Measurements from ENCODE around the gene PDK2. TPM values are rescaled to one million over a fixed set of nuclear protein-coding genes. Genes with fewer than 3 reads are reported as not detected.
A peak's percentile ranks its signal among the peaks of the same experiment; 100 is the strongest.

PDK2 gene
- total and polyA plus RNA-seq, 2 of the 4 experiments (the other 2 are of a cell fraction) = 26.7 to 104 TPM

DNA sequence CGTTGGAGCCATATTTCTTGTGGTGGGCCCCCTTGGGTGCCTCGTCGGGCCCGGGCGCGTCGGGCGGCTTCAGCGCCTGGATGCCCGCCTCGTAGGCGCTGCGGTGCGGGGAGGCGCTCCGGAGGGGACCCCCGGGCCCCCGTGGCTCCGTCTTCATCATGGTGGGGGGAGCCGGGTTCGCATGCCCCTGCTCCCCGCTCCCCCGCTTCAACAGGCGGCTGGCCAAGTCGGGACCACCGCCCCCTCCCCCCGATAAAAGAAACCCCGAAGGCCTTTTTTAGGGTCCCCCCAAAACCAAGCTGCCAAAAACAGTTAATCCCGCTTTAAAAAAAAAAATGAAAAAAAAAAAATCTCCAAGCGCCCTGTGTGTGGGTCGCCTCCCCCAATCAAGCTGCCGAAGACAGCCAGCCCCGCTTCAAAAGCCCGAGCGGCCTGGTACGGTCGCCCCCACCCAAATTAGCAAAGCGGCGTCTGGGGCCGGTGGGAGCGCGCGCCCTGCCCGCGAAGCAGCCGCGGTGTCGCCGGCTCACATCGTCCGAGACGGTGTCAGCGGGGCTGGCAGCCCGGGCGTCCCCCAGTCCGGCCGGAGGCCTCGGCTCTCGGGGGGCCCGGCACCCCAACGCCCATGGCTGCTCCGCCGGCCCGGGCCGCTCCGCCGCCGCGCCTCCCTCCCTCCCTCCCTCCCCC is 55.3 kb downstream of the PDK2 start, which contains the start of gene PPP1R9B:
Gene PPP1R9B, minus strand, starts transcription at position 324 of the 687 bp plus-strand sequence. Its CDS starts 164 bp downstream, at position 160.
- ATAC-seq (ENCODE audit: low read depth) = peak; percentile 0; the same call in 1 of the 2 replicates

More for the DNA sequence above, 55.3 kb downstream of the PDK2 start, which contains the start of gene PPP1R9B:
- Histone ChIP-seq H3K56ac (ENCODE audit: extremely low read depth, insufficient read depth, low read length) (peak within 1 kb of the TSS; percentile 79), H4K20me1 (ENCODE audit: insufficient read depth, low read length) (peaks cover 37% of the 10 kb centered on the region), H3K4ac (ENCODE audit: low read depth, low read length) (peak within 1 kb of the TSS; percentile 100), H2BK120ac (ENCODE audit: low read depth, low read length) (peak within 1 kb of the TSS; percentile 89), H2BK15ac (ENCODE audit: low read depth, low read length) (peak within 1 kb of the TSS; percentile 90; the same call in 2 of the 3 replicates), H3K4me1 (ENCODE audit: control insufficient read depth, insufficient read depth, low read length) (peaks cover 30% of the 10 kb centered on the region), H3K4me2 (ENCODE audit: low read depth, low read length) (peak within 1 kb of the TSS; percentile 97), H2BK5ac (ENCODE audit: low read depth, low read length, poor library complexity, severe bottlenecking) (peak within 1 kb of the TSS; percentile 94), H3K4me3 (ENCODE audit: insufficient read depth, low read depth, low read length) (peak within 1 kb of the TSS; percentile 86), H3K27me3 (ENCODE audit: control insufficient read depth, insufficient read depth, low read length) (no peaks in the 10 kb centered on the region), H3K36me3 (ENCODE audit: control insufficient read depth, insufficient read depth, low read length) (peaks cover 1% of the 10 kb centered on the region; the same call in 1 of the 2 replicates), H3K9ac (ENCODE audit: low read depth, low read length) (peak within 1 kb of the TSS; percentile 92), H2AK9ac (replicated peaks; ENCODE audit: low read depth, low read length, poor library complexity) (peak within 1 kb of the TSS; percentile 97), H3K79me1 (ENCODE audit: low read depth in 1 of 2, low read length in 2 of 2) (peaks cover 1 to 57% of the 10 kb centered on the region in 2 experiments; a peak in 3 of 4 replicates), H2AK5ac (ENCODE audit: low read depth, low read length) (peak within 1 kb of the TSS; percentile 99), H4K91ac (ENCODE audit: insufficient read depth, low read depth, low read length) (peak within 1 kb of the TSS; percentile 97), H4K5ac (ENCODE audit: low read depth, low read length) (peak within 1 kb of the TSS; percentile 90), H3K23ac (ENCODE audit: low read depth, low read length) (peak within 1 kb of the TSS; percentile 97), H3K18ac (ENCODE audit: low read depth, low read length) (peak within 1 kb of the TSS; percentile 81), H3K9me3 (ENCODE audit: control insufficient read depth, insufficient read depth, low read length) (no peaks in the 10 kb centered on the region), H3K9me1 (ENCODE audit: insufficient read depth, low read length) (peaks cover 4% of the 10 kb centered on the region; the same call in 1 of the 2 replicates), H4K8ac (ENCODE audit: low read depth in 2 of 2, low read length in 2 of 2) (peak within 1 kb of the TSS; percentile 88 to 98), H3K27ac (ENCODE audit: insufficient read depth, low read length) (peak within 1 kb of the TSS; percentile 97), H2AFZ (replicated peaks; ENCODE audit: low read length, poor library complexity) (peak within 1 kb of the TSS; percentile 84), H2BK20ac (ENCODE audit: low read depth, low read length) (peak within 1 kb of the TSS; percentile 64; the same call in 1 of the 2 replicates), H3K14ac (replicated peaks; ENCODE audit: low read depth, low read length) (peak within 1 kb of the TSS; percentile 93)
- TF ChIP-seq CEBPB (IDR thresholded peaks at IDR 0.05; ENCODE audit: low read depth, low read length) (no peak), SMC3 (IDR thresholded peaks at IDR 0.05; ENCODE audit: low read depth, low read length) (no peak), CHD1 (IDR thresholded peaks at IDR 0.05; ENCODE audit: low read depth, low read length) (peak; percentile 65; the same call in 1 of the 2 replicates)
- in situ Hi-C loops (cut with MboI; ENCODE audit: low sequenced_read_pairs) = no loop called here
- ChIA-PET POLR2A (ENCODE audit: unreplicated experiment) (interaction anchor here (0.5 to 0.8 kb wide), 2 partner anchors 24 to 116 kb away, joined by 3 to 4 read pairs; no protein-coding TSS in a partner anchor), CTCF (interaction anchor here (0.5 to 0.8 kb wide), 2 partner anchors 10 to 11 kb away, joined by 3 read pairs; no protein-coding TSS in a partner anchor)
- DNase-seq = no peak
- TSS peak; percentile 90 for BruUV-seq (replicated peaks)
- dilution Hi-C loops (cut with HindIII; ENCODE audit: low sequenced_read_pairs, unreplicated experiment) = no loop called here
- intact Hi-C loops (cut with micrococcal nuclease) = loop anchor here (1.0 kb wide), 1 partner anchor 35 kb away; no protein-coding TSS in a partner anchor
- WGBS, 2 experiments (ENCODE audit: extremely low coverage in 2 of 2, insufficient read length in 1 of 2) = 0% methylated on average over 19 of the region's 69 CpGs; no CpG with 5 or more reads in 1 of the 2 experiments
